Heart left ventricle (tissue), 16 donors: ENCODE results near the gene RNF123. TPM values are rescaled to one million over a fixed set of nuclear protein-coding genes. Genes with fewer than 3 reads are reported as not detected.
A peak's percentile ranks its signal among the peaks of the same experiment; 100 is the strongest.

Source experiments
- ATAC-seq, 4 donors: fragments of 200-7000 bp; cut with Tn5 transposase; one replicate each; pipeline ENCODE4 v1.9.1; 2020 to 2022; ENCODE audit warnings: moderate library complexity in 4 of 4, mild to moderate bottlenecking in 3 of 4, moderate number of reproducible peaks in 1 of 4
- DNase-seq, 5 donors: peaks; one replicate each; pipeline ENCODE4 v3.0.0-alpha.2; 2020
- H3K27ac ChIP-seq, 12 donors: fragments of 200-600 bp; sonication (generic) in 4 of 12; one replicate each; pipeline versions ENCODE4 v1.5.0 to v1.8.0; 2016 to 2022; ENCODE audit warnings: mild to moderate bottlenecking in 2 of 12
- H3K27me3 ChIP-seq, 9 donors: fragments of 200-600 bp; sonication (generic) in 2 of 9; one replicate each; pipeline versions ENCODE4 v1.5.1 to v1.8.0; 2016 to 2022; ENCODE audit warnings: mild to moderate bottlenecking in 3 of 9
- H3K36me3 ChIP-seq, 9 donors: fragments of 200-600 bp; sonication (generic) in 2 of 9; one replicate each; pipeline versions ENCODE4 v1.5.0 to v1.8.0; 2018 to 2022; ENCODE audit warnings: mild to moderate bottlenecking in 2 of 9
- H3K4me1 ChIP-seq, 12 donors: fragments of 200-600 bp; sonication (generic) in 4 of 12; one replicate each; pipeline versions ENCODE4 v1.5.0 to v1.8.0; 2016 to 2022; ENCODE audit warnings: mild to moderate bottlenecking in 3 of 12
- H3K4me3 ChIP-seq, 12 donors: fragments of 200-600 bp; sonication (generic) in 4 of 12; one replicate each; pipeline versions ENCODE4 v1.5.0 to v1.8.0; 2017 to 2022; ENCODE audit warnings: mild to moderate bottlenecking in 9 of 12, moderate library complexity in 4 of 12
- H3K9me3 ChIP-seq, 12 donors: fragments of 200-600 bp; sonication (generic) in 4 of 12; one replicate each; pipeline versions ENCODE4 v1.5.0 to v1.8.0; 2016 to 2022; ENCODE audit warnings: mild to moderate bottlenecking in 1 of 12
- CTCF ChIP-seq, 12 donors: fragments of 200-600 bp; sonication (generic) in 4 of 12; IDR thresholded peaks; one replicate each; pipeline versions ENCODE4 v1.5.0 to v1.8.0; 2018 to 2022; ENCODE audit warnings: antibody characterized with exemption in 12 of 12, mild to moderate bottlenecking in 5 of 12
- POLR2A ChIP-seq, 2 donors: fragments of 450-650 bp; IDR thresholded peaks; one replicate each; pipeline ENCODE4 v1.6.1; 2017; ENCODE audit warnings: antibody characterized with exemption in 2 of 2, mild to moderate bottlenecking in 2 of 2, moderate library complexity in 2 of 2
- WGBS, 4 donors: extraction: QIAGEN DNeasy Blood & Tissue Kit in 2 of 4; methylation state at CpG; one replicate each; pipeline versions ENCODE4 v1.1.5 to v1.1.7; 2013 to 2018; 5-methylcytosine and 5-hydroxymethylcytosine counted together
- intact Hi-C, 10 donors: fragments of 100-400 bp; cut with DNase I; formaldehyde crosslinking; loops; one replicate each; pipeline versions ENCODE4 v1.11.1 to v1.14.2; 2022
- polyA plus RNA-seq, 2 donors: library from polyadenylated mRNA; stranded (reverse); fragments of 200-250 nt; gene quantifications; one replicate each; pipeline ENCODE4 v1.2.3, GENCODE V29; 2013
- total RNA-seq, 9 donors: library from RNA; depleted of rRNA in 2 of 9; stranded (reverse); fragments of >200 nt in 2 of 9; fragmentation: NEBNext Ultra II Directional in 3 of 9; extraction: Animal tissue kit (Norgen Biotek cat#: 25700) in 3 of 9; gene quantifications; one replicate each; pipeline versions ENCODE4 v1.1.0 to v1.2.4, GENCODE V29; 2016 to 2023
- donor health status: ischemic (EF 13 %, LVEDD 7.1; RV severe dilation, severe dysfunction).
- donor health status: healthy with polysubstance abuse.
- donor health status: DM: no; HTN: yes; CAD: no.
- donor health status: DM: no; HTN: no; CAD: no.
- donor health status: ischemic (EF 25% LVEDD 6.9; RV normal size, moderate dysfunction).
- donor health status: ischemic (EF 25% LVEDD 5.7; RV mildly dilated, moderate dysfunction).
- donor health status: healthy.
- donor health status: DM: yes; HTN: yes; CAD: no.
- donor health status: ischemic (EF 35%, LVEDD 5.7; RV mildly dilated, moderate dysfunction).
- donor health status: nonischemic (EF 11% LVEDD 7.7; RV severe dilation, severe dysfunction).
- donor health status: DM: yes; HTN: yes; CAD: no.
- donor health status: PGD.
- donor health status: ischemic (EF 29% LVEDD 5.4; RV normal size, mild dysfunction).
- donor health status: nonischemic (EF 23%, LVEDD 6.1; RV moderate dilation, normal function).

RNF123 gene
- total and polyA plus RNA-seq, 11 donors, result 27.7 to 61.4 (median 46.0) TPM

GRCh38 chr3:49654955-49655556 lies 34.3 kb upstream of the RNF123 start:
- Histone ChIP-seq H3K36me3 (peaks cover 0 to 12% (median 0%) of the 10 kb centered on the region in 9 donors), H3K4me1 (no peaks in the 10 kb centered on the region), H3K9me3 (no peaks in the 10 kb centered on the region), H3K4me3 (no peak overlapping the region), H3K27ac (no peak overlapping the region), H3K27me3 (no peaks in the 10 kb centered on the region)
- intact Hi-C loops, result no loop called here
- DNase-seq (no peak), ATAC-seq (peak in 1 of 4 donors; percentile 12)
- 66 to 74% (median 71%) methylated on average over 4 to 10 of the region's 10 CpGs for WGBS, 4 donors
- TF ChIP-seq CTCF (IDR thresholded peaks at IDR 0.05) (no peak), POLR2A (IDR thresholded peaks at IDR 0.05) (no peak)

- no peak overlapping the region for H3K4me3 ChIP-seq
- ATAC-seq (no peak), DNase-seq (no peak)
- H3K36me3 ChIP-seq, result peaks cover 0 to 12% (median 0%) of the 10 kb centered on the region in 9 donors
- intact Hi-C loops, result no loop called here
- TF ChIP-seq CTCF (IDR thresholded peaks at IDR 0.05) (no peak), POLR2A (IDR thresholded peaks at IDR 0.05) (no peak)
- no peaks in the 10 kb centered on the region for H3K27me3 ChIP-seq
- no peak overlapping the region for H3K27ac ChIP-seq
- no peaks in the 10 kb centered on the region for H3K9me3 ChIP-seq
- H3K4me1 ChIP-seq, result no peaks in the 10 kb centered on the region
- WGBS, 4 donors, result 92 to 97% (median 95%) methylated on average over 11 to 19 of the region's 19 CpGs
Observed at GRCh38 chr3:49655731-49656285, 33.5 kb upstream of the RNF123 start.

GRCh38 chr3:49656541-49657112 lies 32.7 kb upstream of the RNF123 start:
- ATAC-seq (no peak), DNase-seq (no peak)
- Histone ChIP-seq H3K9me3 (no peaks in the 10 kb centered on the region), H3K27me3 (no peaks in the 10 kb centered on the region), H3K4me1 (no peaks in the 10 kb centered on the region), H3K4me3 (no peak overlapping the region), H3K36me3 (peaks cover 0 to 12% (median 0%) of the 10 kb centered on the region in 9 donors), H3K27ac (no peak overlapping the region)
- intact Hi-C loops, result no loop called here
- 68 to 77% (median 72%) methylated on average over 13 to 18 of the region's 18 CpGs for WGBS, 4 donors
- TF ChIP-seq CTCF (IDR thresholded peaks at IDR 0.05) (no peak), POLR2A (IDR thresholded peaks at IDR 0.05) (no peak)

GRCh38 chr3:49657208-49657915 lies 32.0 kb upstream of the RNF123 start:
- TF ChIP-seq POLR2A (IDR thresholded peaks at IDR 0.05), result no peak
- no peak for TF ChIP-seq CTCF (IDR thresholded peaks at IDR 0.05)
- Histone ChIP-seq H3K27me3 (no peaks in the 10 kb centered on the region), H3K4me3 (no peak overlapping the region), H3K27ac (no peak overlapping the region), H3K4me1 (no peaks in the 10 kb centered on the region), H3K9me3 (no peaks in the 10 kb centered on the region), H3K36me3 (peaks cover 0 to 6% (median 0%) of the 10 kb centered on the region in 9 donors)
- 90 to 95% (median 93%) methylated on average over 25 to 36 of the region's 36 CpGs for WGBS, 4 donors
- intact Hi-C loops, result no loop called here
- DNase-seq, result no peak
- no peak for ATAC-seq
